ENCODE measurements around the gene MRPL46. TPM values are rescaled to one million over a fixed set of nuclear protein-coding genes. Genes with fewer than 3 reads are reported as not detected.

The MRPL46 gene
- total RNA-seq, 4 donors from 2014 or later = 23.3 to 43.5 (median 29.4) TPM

- WGBS, 2 donors = 71 to 89% methylated on average over 4 of the region's 4 CpGs
- Histone ChIP-seq H3K36me3 (no peaks in the 10 kb centered on the region), H3K9me3 (no peaks in the 10 kb centered on the region)
Observed at GRCh38 chr15:88489321-88489720, 22.1 kb upstream of the MRPL46 start.

GRCh38 chr15:88487796-88488523, 20.8 kb upstream of the MRPL46 start:
- Histone ChIP-seq H3K36me3 (no peaks in the 10 kb centered on the region), H3K4me1 (peaks cover 0 to 9% (median 0%) of the 10 kb centered on the region in 3 donors), H3K9me3 (no peaks in the 10 kb centered on the region), H3K4me3 (no peak overlapping the region), H3K27me3 (no peaks in the 10 kb centered on the region), H3K27ac (no peak overlapping the region)
- intact Hi-C loops (cut with DNase I) = no loop called here
- no peak for DNase-seq
- TF ChIP-seq CTCF (IDR thresholded peaks at IDR 0.05) (no peak), POLR2A (IDR thresholded peaks at IDR 0.05) (no peak)
- 37 to 43% methylated on average over 3 to 6 of the region's 11 CpGs for WGBS, 2 donors

More at GRCh38 chr15:88489321-88489720, 22.1 kb upstream of the MRPL46 start:
- no peak overlapping the region for H3K4me3 ChIP-seq
- TF ChIP-seq POLR2A (IDR thresholded peaks at IDR 0.05) = no peak
- TF ChIP-seq CTCF (IDR thresholded peaks at IDR 0.05) = no peak
- DNase-seq = no peak
- H3K27ac ChIP-seq = no peak overlapping the region
- intact Hi-C loops (cut with DNase I) = no loop called here
- peaks cover 0 to 9% (median 0%) of the 10 kb centered on the region in 3 donors for H3K4me1 ChIP-seq
- no peaks in the 10 kb centered on the region for H3K27me3 ChIP-seq

GRCh38 chr15:88487178-88487795, 20.1 kb upstream of the MRPL46 start:
- intact Hi-C loops (cut with DNase I) = no loop called here
- Histone ChIP-seq H3K36me3 (no peaks in the 10 kb centered on the region), H3K9me3 (no peaks in the 10 kb centered on the region), H3K27ac (no peak overlapping the region), H3K27me3 (no peaks in the 10 kb centered on the region), H3K4me1 (peaks cover 0 to 9% (median 0%) of the 10 kb centered on the region in 3 donors), H3K4me3 (no peak overlapping the region)
- no peak for DNase-seq
- TF ChIP-seq POLR2A (IDR thresholded peaks at IDR 0.05) = no peak
- no peak for TF ChIP-seq CTCF (IDR thresholded peaks at IDR 0.05)
- 93% methylated on average over 2 of the region's 2 CpGs for WGBS, 2 donors

GRCh38 chr15:88484682-88485331, 17.6 kb upstream of the MRPL46 start:
- TF ChIP-seq CTCF (IDR thresholded peaks at IDR 0.05) = no peak
- no peak for TF ChIP-seq POLR2A (IDR thresholded peaks at IDR 0.05)
- peaks cover 0 to 5% (median 0%) of the 10 kb centered on the region in 3 donors for H3K36me3 ChIP-seq
- no peak overlapping the region for H3K4me3 ChIP-seq
- H3K27ac ChIP-seq = no peak overlapping the region
- no peak for DNase-seq
- H3K9me3 ChIP-seq = no peaks in the 10 kb centered on the region
- no peaks in the 10 kb centered on the region for H3K27me3 ChIP-seq
- intact Hi-C loops (cut with DNase I) = no loop called here
- H3K4me1 ChIP-seq = peaks cover 0 to 9% (median 0%) of the 10 kb centered on the region in 3 donors
- WGBS, 2 donors = 23 to 56% methylated on average over 1 to 9 of the region's 10 CpGs

DNA sequence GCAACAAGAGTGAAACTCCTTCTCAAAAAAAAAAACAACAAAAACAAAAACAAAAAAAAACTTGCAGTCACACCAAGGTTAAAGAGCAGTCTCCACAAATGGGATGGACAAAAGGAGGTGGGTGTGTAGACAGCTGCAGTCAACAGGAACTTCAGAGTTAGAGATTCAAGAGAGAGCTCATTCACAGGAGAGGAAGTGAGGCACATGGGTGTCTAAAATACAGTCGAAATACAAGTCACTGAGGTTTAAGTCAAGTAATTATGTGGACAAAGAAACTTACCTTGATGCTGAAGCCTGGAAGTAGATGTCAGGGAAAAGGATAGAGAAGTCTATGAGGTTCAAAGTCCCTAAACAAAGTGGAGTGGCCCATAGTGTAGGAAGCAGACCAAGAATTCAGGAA, 15.1 kb upstream of the MRPL46 start:
- DNase-seq = no peak
- H3K4me1 ChIP-seq = peaks cover 0 to 9% (median 0%) of the 10 kb centered on the region in 3 donors
- TF ChIP-seq POLR2A (IDR thresholded peaks at IDR 0.05) = no peak
- no peak for TF ChIP-seq CTCF (IDR thresholded peaks at IDR 0.05)
- intact Hi-C loops (cut with DNase I) = no loop called here
- WGBS, 2 donors = 56 to 65% methylated on average over 1 of the region's 1 CpG
- H3K9me3 ChIP-seq = no peaks in the 10 kb centered on the region
- no peak overlapping the region for H3K27ac ChIP-seq
- no peak overlapping the region for H3K4me3 ChIP-seq
- peaks cover 0 to 31% (median 5%) of the 10 kb centered on the region in 3 donors for H3K36me3 ChIP-seq
- no peaks in the 10 kb centered on the region for H3K27me3 ChIP-seq
